Inferior parietal cortex (tissue), 1 donor: ENCODE measurements around the gene HMGN1.
"Not testable (repeated sequence)": the region's sequence is repeated elsewhere in the genome, so short reads cannot be mapped to it uniquely, and the experiment has no call there.

ENCODE experiments used
- DNase-seq: peaks from one replicate; pipeline ENCODE4 v3.0.0-alpha.2; 2016; ENCODE audit errors: extremely low spot score

HMGN1 gene, protein sequence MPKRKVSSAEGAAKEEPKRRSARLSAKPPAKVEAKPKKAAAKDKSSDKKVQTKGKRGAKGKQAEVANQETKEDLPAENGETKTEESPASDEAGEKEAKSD

DNA sequence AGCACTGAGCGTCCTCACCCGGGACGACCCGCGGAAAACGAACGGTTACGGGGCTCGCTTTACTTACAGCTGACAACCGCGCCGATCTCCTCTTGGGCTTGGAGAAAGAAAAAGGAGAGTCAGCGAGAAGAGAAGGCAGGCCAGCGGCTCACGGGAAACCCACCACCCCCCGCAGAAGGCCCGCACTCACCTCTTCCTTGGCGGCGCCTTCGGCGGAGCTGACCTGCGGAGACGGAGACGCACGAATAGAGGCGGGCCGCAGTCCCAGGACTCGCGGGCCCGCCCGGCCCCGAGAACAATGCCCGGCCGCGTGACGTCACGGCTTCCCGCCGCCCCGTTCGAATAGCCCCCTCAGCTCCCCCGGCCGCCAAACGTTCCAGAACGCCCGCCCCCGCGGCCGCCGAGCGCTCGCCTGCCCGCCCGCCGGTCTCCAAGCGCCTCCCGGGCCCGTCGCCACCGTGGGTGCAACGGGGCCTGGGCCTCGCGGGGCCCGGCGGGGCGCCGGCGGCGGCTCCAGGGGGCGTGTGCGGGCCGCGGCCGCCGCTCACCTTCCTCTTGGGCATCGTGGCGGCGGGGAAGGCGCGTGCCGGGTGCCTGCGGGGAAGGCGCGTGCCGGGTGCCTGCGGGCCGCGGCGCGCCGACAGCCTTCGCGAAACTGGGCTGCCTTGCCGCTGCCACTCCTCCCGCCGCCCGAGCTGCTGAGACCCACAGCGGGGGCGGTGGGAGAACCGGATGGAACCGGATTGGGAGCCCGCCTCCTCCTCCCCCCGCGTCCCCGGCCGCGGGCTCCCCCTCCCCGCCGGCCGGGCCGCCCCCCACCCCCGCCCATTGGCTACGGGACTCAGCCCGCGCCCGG is at the start of gene HMGN1:
Gene HMGN1 (minus strand): TSS at position 734 of the 856 bp plus-strand sequence. CDS start 171 bp downstream, at position 563.
- peak; percentile 64 for DNase-seq

- DNase-seq: no peak
These were observed 48.9 kb upstream of the HMGN1 start for GRCh38 chr21:39397646-39398385.

- DNase-seq: no peak
These were observed 44.1 kb upstream of the HMGN1 start for GRCh38 chr21:39392981-39393380.

GRCh38 chr21:39390212-39390765 is 41.4 kb upstream of the HMGN1 start:
- no peak for DNase-seq

DNA sequence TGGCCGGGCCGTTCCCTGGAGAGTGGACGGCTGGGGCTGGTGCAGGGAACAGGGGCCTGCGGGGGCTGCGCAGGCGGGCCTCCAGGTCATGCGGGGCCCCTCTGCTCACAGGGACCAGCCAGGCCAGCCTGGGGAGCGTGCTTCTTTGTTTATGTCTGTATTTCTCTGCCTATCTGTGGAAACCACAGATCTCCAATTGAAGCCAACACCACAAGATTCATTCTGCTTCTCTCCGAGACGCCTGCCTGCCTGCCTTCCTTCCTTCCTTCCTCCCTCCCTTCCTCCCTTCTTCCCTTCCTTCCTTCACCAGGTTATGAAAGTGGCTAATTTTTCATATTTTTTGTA is 39.9 kb upstream of the HMGN1 start:
- DNase-seq: no peak

DNA sequence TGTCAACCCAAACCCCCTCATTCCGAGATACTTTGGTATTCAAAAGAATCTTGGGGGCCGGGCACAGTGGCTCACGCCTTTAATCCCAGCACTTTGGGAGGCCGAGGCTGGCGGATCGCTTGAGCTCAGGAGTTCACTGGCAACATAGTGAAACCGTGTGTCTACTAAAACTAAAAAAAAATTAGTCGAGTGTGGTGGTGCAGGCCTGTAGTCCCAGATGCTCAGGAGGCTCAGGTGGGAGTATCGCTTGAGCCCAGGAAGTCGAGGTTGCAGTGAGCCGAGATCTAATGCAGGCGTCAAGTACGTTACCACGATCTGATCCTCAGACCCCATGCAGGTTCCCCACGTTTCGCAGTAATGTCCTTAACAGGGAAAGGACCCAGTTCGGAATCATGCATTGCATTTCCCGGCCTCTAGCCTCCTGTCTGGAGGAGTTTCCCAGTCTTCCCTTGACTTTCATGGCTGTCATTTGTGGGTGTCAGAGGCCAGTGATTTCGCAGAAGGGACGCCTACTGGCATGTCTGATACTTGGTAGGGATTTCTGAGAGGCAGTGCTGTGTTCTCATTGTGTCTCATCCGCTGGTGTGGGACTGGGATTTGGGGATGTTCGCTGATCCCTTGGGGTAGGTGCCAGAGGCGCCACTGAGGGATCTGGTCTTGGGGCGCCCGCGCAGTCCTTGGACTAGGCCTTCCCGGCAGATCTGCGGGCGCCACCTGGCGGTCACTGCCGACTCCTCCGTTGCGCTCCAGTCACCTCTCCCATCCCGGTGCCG is 39.3 kb upstream of the HMGN1 start:
- DNase-seq: peak; percentile 84

GRCh38 chr21:39387461-39388037 is 38.7 kb upstream of the HMGN1 start:
- DNase-seq: peak; percentile 90

GRCh38 chr21:39386899-39387298 is 38.0 kb upstream of the HMGN1 start:
- DNase-seq: no peak

DNA sequence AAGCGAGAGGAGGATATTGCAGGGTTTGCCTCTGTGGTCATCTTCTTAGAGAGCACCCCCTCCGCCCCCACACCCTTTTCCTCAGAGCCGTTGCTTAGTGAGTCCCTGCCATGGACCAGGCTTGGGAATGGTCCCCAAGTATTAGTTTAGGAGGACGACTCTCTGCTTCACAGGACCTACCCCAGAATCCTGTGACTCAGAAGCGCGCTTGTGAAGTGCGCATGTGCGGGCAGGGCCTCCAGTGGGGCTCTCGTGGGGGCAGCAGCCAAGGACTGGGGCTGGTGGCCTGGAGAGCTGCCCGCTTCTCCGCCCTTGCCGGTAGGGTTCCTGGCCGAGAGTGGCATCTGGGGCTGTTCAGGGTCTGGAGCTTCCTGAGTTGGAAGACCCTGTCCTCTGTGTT is 37.3 kb upstream of the HMGN1 start:
- DNase-seq: no peak

- DNase-seq: peak; percentile 79
These were observed 36.6 kb upstream of the HMGN1 start for GRCh38 chr21:39385299-39386145.

DNA sequence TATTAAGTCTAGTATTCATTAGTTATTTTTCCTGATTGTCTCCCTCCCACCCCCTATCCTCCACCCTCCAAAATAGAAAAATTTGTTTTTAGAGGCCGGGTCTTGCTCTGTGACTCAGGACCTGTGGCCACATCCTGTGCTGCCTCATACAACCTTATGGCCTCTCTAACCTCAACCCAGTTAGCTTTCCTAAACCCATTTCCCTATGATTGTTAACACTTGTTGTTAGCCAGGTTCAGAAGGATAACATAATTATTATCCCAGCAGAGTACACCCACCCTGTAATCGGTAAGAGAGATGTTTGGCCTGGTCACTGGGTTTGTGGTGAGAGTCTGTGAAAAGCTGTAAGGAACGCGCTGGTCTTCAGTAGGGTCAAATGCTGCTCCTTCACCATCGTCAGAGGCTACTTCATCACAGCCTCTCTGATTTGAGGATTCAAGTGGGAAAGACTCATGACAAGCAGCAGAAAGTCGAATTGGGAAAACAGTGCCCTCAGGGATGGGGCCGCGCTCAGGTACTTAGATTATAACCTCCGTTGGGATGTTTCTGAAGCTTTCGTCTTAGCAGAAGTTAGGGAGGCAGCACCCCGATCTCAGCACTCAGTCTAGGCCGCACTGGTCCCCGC is 35.9 kb upstream of the HMGN1 start:
- DNase-seq: no peak

DNA sequence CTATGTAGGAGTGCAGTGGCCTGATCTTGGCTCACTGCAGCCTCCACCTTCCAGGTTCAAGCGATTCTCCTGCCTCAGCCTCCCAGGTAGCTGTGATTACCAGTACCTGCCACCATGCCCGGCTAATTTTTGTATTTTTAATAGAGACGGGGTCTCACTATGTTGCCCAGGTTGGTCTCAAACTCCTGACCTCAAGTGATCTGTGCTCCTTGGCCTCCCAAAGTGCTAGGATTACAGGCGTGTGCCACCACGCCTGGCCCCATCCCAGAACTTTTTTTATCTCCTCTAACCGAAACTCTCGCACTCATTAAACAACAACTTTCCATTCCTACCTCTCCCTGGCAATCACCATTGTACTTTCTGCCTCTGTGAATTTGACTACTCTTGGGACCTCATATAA is 33.2 kb upstream of the HMGN1 start:
- not testable (repeated sequence) for DNase-seq

DNA sequence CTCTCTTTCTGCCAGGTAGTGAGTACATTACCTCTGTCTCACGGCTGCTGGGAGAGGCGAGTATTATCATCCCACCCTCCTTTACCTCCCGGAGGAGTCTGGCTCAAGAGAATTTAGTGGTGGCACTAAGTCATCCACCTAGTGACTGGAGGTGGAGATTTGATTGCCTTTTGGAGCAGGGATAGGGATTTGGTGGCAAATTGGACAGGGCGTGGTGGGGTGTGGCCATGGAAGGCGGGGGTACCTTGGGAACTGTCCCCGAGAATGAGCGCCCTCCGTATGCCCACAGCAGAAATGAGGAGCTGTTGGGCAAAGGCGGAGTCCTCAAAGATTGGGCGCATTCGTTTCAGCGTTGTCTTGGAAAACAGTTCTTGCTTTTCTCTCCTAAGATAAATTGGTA is 32.1 kb upstream of the HMGN1 start:
- no peak for DNase-seq

DNA sequence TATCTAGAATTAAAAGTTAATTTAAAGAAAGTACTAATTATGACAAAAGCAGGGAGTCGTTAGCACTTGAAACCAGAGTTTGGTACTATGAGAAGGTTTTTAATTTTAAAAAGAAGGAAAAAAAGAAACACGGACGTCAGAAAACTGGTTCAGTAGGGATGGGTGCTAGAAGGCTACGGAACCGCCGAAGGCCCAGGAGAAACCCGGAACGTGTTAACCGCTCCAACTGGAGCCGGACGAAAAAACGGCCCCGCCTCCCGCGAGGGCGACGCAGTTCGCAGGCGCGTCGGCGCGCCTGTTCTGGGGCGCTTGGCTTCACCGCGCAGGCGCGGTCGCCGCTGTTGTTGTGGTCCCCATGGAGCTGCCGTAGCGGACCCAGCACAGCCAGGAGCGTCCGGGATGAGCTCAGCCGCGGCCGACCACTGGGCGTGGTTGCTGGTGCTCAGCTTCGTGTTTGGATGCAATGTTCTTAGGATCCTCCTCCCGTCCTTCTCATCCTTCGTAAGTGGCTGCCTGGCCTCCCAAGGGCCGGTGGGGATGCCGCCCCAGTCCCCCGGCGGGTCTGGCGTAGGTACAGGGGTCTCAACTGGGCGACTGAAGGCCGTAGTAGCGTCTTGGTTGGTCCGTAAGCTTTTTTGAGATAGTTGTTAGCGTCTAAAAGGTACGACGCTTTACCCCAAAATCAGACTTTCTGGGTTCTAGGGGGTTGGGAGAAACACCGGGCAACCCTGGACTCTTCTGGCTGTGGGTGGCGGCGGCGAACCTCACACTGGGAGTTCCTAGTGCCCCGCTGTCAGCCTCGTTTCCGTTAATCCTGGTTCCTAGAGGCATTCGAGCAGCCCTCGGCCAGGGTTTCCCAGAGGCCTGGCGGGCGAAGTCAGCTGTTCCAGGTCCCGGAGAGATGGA is 31.4 kb upstream of the HMGN1 start:
- peak; percentile 95 for DNase-seq

- DNase-seq: no peak
These were observed 28.7 kb upstream of the HMGN1 start for GRCh38 chr21:39377444-39378050.

GRCh38 chr21:39375446-39375845 is 26.6 kb upstream of the HMGN1 start:
- DNase-seq: no peak

GRCh38 chr21:39374046-39374445 is 25.2 kb upstream of the HMGN1 start:
- no peak for DNase-seq

GRCh38 chr21:39373634-39374033 is 24.7 kb upstream of the HMGN1 start:
- DNase-seq: peak; percentile 40
